Thyroid gland (tissue), 4 donors: ENCODE measurements around the gene ARRDC1.

Source experiments
- POLR2A ChIP-seq, 2 donors: fragments of 450-650 bp; IDR thresholded peaks; one replicate each; pipeline ENCODE4 v1.6.1; 2017; ENCODE audit warnings: antibody characterized with exemption in 2 of 2, mild to moderate bottlenecking in 2 of 2, moderate library complexity in 1 of 2
- TF ChIP-seq, protein P1 (sequence below), 6 experiments: fragments of 200-600 bp in 3 of 6; fragments of 450-650 bp in 3 of 6; sonication (generic) in 3 of 6; IDR thresholded peaks; one replicate each; pipeline ENCODE4 v1.5.1; 2016 to 2019; ENCODE audit warnings: antibody characterized with exemption in 6 of 6, mild to moderate bottlenecking in 2 of 6, inconsistent platforms in 1 of 6, moderate library complexity in 1 of 6

- TF ChIP-seq, protein P1, sequence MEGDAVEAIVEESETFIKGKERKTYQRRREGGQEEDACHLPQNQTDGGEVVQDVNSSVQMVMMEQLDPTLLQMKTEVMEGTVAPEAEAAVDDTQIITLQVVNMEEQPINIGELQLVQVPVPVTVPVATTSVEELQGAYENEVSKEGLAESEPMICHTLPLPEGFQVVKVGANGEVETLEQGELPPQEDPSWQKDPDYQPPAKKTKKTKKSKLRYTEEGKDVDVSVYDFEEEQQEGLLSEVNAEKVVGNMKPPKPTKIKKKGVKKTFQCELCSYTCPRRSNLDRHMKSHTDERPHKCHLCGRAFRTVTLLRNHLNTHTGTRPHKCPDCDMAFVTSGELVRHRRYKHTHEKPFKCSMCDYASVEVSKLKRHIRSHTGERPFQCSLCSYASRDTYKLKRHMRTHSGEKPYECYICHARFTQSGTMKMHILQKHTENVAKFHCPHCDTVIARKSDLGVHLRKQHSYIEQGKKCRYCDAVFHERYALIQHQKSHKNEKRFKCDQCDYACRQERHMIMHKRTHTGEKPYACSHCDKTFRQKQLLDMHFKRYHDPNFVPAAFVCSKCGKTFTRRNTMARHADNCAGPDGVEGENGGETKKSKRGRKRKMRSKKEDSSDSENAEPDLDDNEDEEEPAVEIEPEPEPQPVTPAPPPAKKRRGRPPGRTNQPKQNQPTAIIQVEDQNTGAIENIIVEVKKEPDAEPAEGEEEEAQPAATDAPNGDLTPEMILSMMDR (IDR thresholded peaks at IDR 0.05), result no peak
- no peak for TF ChIP-seq POLR2A (IDR thresholded peaks at IDR 0.05)
Measured at GRCh38 chr9:137606734-137607138, 1.2 kb downstream of the ARRDC1 start.
